ENCODE data around the gene ADK. TPM values are rescaled to one million over a fixed set of nuclear protein-coding genes. Genes with fewer than 3 reads are reported as not detected.
"Not testable (repeated sequence)": the region's sequence is repeated elsewhere in the genome, so short reads cannot be mapped to it uniquely, and the experiment has no call there.

The ADK gene
- total RNA-seq, 1 donor from 2014 or later, result 28.5 TPM

DNA sequence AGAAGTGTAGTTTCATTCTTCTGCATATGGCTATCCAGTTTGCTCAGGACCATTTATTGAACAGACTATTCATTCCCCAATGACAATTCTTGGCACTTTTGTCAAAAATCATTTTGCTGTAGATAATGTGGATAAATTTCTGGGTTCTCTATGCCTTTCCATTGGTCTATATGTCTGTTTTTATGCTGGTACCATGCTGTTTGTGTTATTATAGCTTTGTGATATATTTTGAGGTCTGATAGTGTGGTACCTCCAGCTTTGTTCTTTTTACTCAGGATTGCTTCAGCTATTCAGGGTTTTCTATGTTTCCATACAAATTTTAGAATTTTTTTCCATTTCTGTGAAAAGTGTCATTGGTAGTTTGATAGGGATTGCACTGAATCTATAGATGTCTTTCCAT is 360.0 kb downstream of the ADK start:
- Mint-ChIP-seq H3K4me1 (ENCODE audit: unreplicated experiment) (no peaks in the 10 kb centered on the region), H3K4me3 (no peak overlapping the region), H3K27me3 (no peaks in the 10 kb centered on the region), H3K9me3 (peaks cover 11% of the 10 kb centered on the region), H3K36me3 (peaks cover 19% of the 10 kb centered on the region), H3K27ac (no peak overlapping the region)
- TF ChIP-seq, protein P1, sequence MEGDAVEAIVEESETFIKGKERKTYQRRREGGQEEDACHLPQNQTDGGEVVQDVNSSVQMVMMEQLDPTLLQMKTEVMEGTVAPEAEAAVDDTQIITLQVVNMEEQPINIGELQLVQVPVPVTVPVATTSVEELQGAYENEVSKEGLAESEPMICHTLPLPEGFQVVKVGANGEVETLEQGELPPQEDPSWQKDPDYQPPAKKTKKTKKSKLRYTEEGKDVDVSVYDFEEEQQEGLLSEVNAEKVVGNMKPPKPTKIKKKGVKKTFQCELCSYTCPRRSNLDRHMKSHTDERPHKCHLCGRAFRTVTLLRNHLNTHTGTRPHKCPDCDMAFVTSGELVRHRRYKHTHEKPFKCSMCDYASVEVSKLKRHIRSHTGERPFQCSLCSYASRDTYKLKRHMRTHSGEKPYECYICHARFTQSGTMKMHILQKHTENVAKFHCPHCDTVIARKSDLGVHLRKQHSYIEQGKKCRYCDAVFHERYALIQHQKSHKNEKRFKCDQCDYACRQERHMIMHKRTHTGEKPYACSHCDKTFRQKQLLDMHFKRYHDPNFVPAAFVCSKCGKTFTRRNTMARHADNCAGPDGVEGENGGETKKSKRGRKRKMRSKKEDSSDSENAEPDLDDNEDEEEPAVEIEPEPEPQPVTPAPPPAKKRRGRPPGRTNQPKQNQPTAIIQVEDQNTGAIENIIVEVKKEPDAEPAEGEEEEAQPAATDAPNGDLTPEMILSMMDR (conservative IDR thresholded peaks at IDR 0.05), result no peak
- no peak for DNase-seq (ENCODE audit: extremely low spot score, unreplicated experiment)

DNA sequence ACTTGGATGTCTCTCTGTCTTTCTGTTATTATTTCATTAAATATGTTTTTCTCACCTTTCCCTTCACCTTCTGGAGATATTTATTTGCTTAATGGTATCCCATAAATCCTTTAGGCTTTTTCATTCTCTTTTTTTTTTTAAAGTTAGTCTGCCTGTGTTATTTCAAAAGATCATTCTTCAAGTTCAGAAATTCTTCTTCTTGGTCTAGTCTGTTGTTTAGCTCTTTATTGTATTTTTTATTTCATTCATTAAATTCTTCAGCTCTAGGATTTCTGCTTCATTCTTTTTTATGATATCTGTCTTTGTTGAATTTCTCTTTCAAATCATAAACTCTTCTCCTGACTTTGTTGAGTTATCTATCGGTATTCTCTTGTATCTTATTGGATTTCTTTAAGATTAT is 363.3 kb downstream of the ADK start:
- TF ChIP-seq, protein P1 (conservative IDR thresholded peaks at IDR 0.05), result no peak
- DNase-seq (ENCODE audit: extremely low spot score, unreplicated experiment), result no peak
- no peaks in the 10 kb centered on the region for H3K4me1 Mint-ChIP-seq (ENCODE audit: unreplicated experiment)
- peaks cover 11% of the 10 kb centered on the region for H3K9me3 Mint-ChIP-seq
- peaks cover 19% of the 10 kb centered on the region for H3K36me3 Mint-ChIP-seq
- H3K27ac Mint-ChIP-seq, result no peak overlapping the region
- no peaks in the 10 kb centered on the region for H3K27me3 Mint-ChIP-seq
- H3K4me3 Mint-ChIP-seq, result no peak overlapping the region

DNA sequence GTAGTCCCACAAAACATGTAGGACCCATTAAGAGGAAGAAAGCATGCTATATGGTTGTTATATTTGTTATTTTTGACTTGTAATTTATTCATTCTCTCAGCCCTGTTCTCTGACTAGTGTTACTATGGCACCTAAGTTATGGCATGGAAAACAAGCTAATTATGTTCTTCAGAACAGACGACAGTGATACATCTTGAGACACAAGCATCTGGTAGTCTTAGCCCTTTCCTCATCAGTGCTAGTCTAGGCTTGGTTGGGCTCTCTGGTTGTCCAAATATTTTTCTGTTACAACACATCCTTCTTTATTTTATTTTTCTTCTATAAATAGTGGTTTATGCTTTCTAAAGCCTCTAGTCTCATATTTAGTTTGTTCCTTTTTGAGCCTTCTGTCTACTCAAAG is 367.0 kb downstream of the ADK start:
- no peaks in the 10 kb centered on the region for H3K27me3 Mint-ChIP-seq
- no peak overlapping the region for H3K27ac Mint-ChIP-seq
- no peak for DNase-seq (ENCODE audit: extremely low spot score, unreplicated experiment)
- H3K4me3 Mint-ChIP-seq, result no peak overlapping the region
- TF ChIP-seq, protein P1 (conservative IDR thresholded peaks at IDR 0.05), result no peak
- H3K36me3 Mint-ChIP-seq, result peaks cover 9% of the 10 kb centered on the region
- H3K9me3 Mint-ChIP-seq, result no peaks in the 10 kb centered on the region
- peaks cover 4% of the 10 kb centered on the region for H3K4me1 Mint-ChIP-seq (ENCODE audit: unreplicated experiment)

DNA sequence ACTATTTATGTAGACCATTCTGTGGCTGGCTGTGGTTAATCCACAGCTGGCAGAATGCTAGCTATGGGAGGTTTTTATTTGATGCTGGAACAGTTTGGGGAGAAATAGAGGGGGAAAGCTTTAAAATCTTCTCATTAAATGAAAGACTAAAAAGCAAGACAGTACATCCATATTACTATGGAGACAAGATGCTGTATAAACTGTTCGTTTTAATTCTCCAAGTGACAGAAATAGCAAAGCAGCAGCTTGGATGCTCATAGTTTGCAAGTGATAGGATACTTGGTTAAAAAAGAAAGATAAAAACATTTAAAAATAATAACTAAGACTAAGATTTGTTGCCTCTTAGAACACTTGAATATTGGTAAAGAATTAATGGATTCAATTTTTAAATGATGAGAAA is 370.5 kb downstream of the ADK start:
- H3K9me3 Mint-ChIP-seq, result no peaks in the 10 kb centered on the region
- peaks cover 4% of the 10 kb centered on the region for H3K4me1 Mint-ChIP-seq (ENCODE audit: unreplicated experiment)
- H3K27me3 Mint-ChIP-seq, result no peaks in the 10 kb centered on the region
- no peak overlapping the region for H3K4me3 Mint-ChIP-seq
- H3K36me3 Mint-ChIP-seq, result peaks cover 3% of the 10 kb centered on the region
- no peak for DNase-seq (ENCODE audit: extremely low spot score, unreplicated experiment)
- TF ChIP-seq, protein P1 (conservative IDR thresholded peaks at IDR 0.05), result no peak
- H3K27ac Mint-ChIP-seq, result no peak overlapping the region

DNA sequence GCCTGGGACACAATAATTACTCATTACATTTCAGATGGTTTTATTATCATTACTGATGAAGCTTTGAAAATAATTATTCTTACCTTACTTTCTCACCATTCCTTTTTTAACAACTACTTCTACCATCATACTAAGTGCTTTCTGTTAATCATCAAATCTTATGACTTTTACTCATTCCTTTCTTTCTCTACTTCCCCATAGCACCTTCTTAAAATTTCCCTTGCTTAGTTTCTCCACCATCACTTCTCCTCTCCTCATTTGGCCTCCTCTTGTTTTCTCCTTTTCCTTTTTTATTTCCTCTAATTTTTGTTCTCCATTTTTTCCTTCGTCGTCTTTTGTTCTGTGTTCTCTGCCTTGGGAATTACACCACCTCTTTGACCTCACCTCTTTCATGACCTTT is 372.2 kb downstream of the ADK start:
- Mint-ChIP-seq H3K4me3 (no peak overlapping the region), H3K27ac (no peak overlapping the region), H3K36me3 (peaks cover 6% of the 10 kb centered on the region), H3K9me3 (no peaks in the 10 kb centered on the region), H3K27me3 (no peaks in the 10 kb centered on the region), H3K4me1 (ENCODE audit: unreplicated experiment) (peaks cover 4% of the 10 kb centered on the region)
- TF ChIP-seq, protein P1 (conservative IDR thresholded peaks at IDR 0.05), result no peak
- DNase-seq (ENCODE audit: extremely low spot score, unreplicated experiment), result no peak

DNA sequence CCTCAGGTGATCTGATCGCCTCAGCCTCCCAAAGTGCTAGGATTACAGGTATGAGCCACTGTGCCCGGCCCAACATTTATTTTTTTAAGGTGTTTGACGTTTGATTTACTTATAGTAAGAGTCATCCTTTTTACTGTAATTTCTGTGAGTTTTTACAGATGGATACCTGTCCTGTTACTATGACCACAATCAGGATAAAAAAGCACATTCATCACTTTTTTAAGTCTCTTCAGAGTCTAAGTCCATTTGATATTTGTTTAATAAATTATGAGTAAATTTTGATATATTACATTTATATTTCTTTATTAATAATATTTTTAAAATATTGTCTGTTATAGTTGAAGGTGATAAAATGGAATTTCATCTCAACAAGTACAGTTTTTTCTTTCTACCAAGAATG is 374.9 kb downstream of the ADK start:
- H3K4me1 Mint-ChIP-seq (ENCODE audit: unreplicated experiment), result peaks cover 4% of the 10 kb centered on the region
- H3K27ac Mint-ChIP-seq, result no peak overlapping the region
- no peaks in the 10 kb centered on the region for H3K27me3 Mint-ChIP-seq
- TF ChIP-seq, protein P1 (conservative IDR thresholded peaks at IDR 0.05), result no peak
- DNase-seq (ENCODE audit: extremely low spot score, unreplicated experiment), result no peak
- H3K4me3 Mint-ChIP-seq, result no peak overlapping the region
- no peaks in the 10 kb centered on the region for H3K9me3 Mint-ChIP-seq
- peaks cover 9% of the 10 kb centered on the region for H3K36me3 Mint-ChIP-seq

DNA sequence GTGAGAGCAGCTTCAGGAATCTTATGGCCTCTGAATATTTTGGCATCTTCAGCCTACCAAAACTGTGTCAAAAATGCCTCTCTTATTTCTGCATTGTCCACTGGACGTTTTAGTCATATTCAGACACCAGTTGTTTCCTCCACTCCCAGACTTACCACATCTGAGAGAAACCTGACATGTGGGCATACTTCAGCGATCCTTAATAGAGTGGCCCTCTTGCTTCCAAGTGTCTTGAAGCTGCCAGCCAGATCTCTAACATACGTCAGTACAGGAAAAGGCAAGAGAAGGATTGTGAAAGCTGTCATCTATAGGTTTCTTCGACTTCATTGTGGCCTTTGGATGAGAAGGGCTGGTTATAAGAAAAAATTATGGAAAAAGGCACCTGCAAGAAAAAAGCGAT is 376.6 kb downstream of the ADK start:
- not testable (repeated sequence) for H3K27ac Mint-ChIP-seq; H3K4me1 Mint-ChIP-seq (ENCODE audit: unreplicated experiment); DNase-seq (ENCODE audit: extremely low spot score, unreplicated experiment)

More for the DNA sequence above, 376.6 kb downstream of the ADK start:
- H3K4me3 Mint-ChIP-seq, H3K27me3 Mint-ChIP-seq, H3K9me3 Mint-ChIP-seq, H3K36me3 Mint-ChIP-seq: not testable (repeated sequence)
